Left lobe of liver (tissue), 2 donors: ENCODE results near the gene PRCD. TPM values are rescaled to one million over a fixed set of nuclear protein-coding genes. Genes with fewer than 3 reads are reported as not detected.

Source experiments
- ATAC-seq: fragments of 200-7000 bp; cut with Tn5 transposase; one replicate; pipeline ENCODE4 v1.9.1; 2020; ENCODE audit warnings: mild to moderate bottlenecking, moderate library complexity
- DNase-seq: peaks from one replicate; pipeline ENCODE4 v3.0.0-alpha.2; 2020; ENCODE audit warnings: low spot score
- total RNA-seq: library from RNA; stranded (reverse); gene quantifications from one replicate; pipeline ENCODE4 v1.2.1, GENCODE V29; 2021
- donor health status: DM: no; HTN: no; CAD: no; lungs with moderate emphysema.
- donor health status: DM: no; HTN: yes; CAD: no.

PRCD gene
- total RNA-seq, 1 donor from 2014 or later: 0.15 TPM

DNA sequence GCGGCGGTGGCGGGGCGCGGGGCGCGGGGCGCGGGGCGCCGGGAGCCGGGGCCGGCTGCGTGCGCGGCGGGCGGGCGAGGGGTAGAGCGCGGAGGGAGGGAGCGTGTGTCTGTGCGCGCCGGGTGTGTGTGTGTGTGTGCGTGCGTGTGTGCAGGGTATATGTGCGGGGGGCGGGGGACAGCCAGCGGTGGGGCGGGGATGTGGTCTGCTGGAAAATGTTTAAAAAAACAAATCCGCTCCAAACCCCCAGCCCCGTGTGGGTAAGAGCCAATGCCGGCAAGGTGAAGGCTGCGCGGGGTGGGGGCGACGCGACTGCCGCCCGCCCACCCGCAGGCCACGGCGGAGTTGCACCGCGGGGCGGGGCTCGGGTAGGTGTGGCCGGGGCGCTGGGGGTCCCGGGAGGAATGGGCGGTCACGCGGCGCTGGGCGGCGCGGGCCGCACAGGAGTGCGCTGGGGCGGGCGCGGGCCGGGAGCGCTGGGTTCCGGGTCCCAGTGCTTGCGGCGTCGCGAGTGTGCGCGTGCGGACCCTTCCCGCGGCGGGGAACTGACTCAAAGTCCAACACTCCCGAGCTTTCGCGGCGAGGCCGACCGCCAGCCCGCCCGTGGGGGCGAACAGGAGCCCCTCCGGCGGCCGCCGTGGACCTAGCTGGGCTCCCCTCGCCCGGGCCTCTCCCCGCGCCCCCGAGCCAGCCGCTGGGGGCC, 2.1 kb upstream of the PRCD start, which contains the start of gene CYGB:
TSS of gene CYGB (minus strand) at position 132 of the 703 bp plus-strand sequence. CDS start 167 bp downstream, outside the sequence.
- ATAC-seq (no peak), DNase-seq (no peak)

DNA sequence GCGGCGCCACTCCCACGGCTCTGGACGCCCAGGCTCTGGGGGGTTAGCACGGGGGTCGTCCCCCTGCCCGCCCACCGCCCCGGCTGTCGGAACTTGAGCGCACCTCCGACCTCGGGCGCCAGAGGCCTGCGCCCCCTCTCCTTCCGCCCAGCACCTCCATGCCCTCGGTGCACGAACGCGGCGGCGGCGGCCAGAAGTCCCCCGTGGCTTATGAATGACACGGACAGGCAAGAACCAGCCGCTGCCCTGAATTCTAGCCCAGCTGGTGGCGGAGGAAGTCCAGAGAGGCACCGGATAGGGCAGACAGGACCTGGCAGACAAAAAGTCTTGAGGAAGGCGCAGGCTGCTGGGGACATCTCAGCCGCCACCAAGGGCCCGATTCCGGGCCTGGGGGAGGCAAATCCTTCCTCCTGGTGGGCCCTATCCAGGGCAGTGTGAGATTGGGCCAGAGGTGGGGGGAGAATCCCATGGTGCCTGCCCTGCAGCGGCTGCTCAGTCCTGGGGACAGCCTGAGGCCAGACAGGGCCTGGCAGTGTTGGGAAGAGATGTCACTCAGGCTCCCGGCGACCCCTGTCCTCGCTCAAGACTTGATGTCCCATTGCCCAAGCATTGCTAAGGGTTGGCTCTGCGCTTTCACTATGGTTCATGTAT, 1.4 kb upstream of the PRCD start:
- DNase-seq (no peak), ATAC-seq (no peak)

- DNase-seq (no peak), ATAC-seq (no peak)
Observed at GRCh38 chr17:76538941-76539570, 788 bp upstream of the PRCD start.

GRCh38 chr17:76540381-76541300, 797 bp downstream of the PRCD start:
- DNase-seq: peak; percentile 84
- peak; percentile 90 for ATAC-seq

DNA sequence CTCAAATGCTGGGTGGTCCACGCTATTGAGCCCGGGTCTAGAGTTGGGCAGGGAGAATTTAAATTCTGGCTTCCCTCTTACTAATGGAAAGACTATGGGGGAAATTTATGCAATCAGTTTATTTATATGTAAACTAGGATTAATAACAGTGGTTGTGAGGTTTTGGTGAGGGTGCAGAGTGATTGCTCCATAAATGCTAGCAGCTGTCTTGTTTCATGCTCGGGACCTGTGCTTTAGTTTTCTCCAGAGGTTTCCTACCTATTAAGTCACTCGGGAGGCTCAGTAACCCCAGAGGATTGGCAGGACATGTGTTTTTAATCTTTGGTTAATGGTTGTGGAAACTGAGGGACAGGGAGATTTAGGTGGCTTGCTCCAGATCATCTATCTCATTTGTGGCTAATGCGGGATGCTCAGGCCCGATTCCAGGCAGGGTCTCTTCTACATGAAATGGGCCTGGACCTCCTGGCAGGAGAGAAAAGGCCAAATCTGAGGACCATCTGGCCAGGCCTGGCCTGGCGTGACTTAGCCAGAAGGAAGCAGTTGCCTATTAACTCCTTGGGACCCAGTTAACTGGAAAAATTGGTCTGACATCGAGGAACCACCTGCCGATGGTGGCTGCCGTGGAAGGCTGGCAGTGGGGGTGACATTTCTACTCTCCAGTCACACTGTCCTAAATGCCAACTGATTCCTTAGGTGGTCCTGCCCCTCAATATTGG, 2.1 kb downstream of the PRCD start:
- no peak for DNase-seq
- ATAC-seq: no peak

DNA sequence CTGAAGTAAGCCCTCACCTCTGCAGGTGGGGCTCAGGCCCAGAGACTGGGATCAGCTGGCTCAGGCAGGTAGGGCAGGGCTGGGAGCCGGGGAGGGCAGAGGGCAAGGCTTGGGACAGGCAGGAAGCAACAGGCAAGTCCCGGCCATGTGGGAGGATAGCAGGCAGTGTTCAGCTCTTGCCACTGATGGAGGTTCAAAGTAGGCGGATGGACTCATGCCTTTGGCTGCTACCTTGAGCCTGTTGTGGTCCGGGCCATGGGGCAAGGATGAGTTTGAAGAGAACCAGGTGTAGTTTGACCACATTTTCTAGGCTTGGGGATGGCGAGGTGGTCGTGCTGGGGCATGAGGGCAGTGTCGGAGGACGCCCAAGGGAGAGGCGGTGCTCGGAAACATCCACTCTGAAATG, 2.7 kb downstream of the PRCD start:
- ATAC-seq (no peak), DNase-seq (no peak)

GRCh38 chr17:76542984-76543383, 3.1 kb downstream of the PRCD start:
- no peak for ATAC-seq
- DNase-seq: no peak

DNA sequence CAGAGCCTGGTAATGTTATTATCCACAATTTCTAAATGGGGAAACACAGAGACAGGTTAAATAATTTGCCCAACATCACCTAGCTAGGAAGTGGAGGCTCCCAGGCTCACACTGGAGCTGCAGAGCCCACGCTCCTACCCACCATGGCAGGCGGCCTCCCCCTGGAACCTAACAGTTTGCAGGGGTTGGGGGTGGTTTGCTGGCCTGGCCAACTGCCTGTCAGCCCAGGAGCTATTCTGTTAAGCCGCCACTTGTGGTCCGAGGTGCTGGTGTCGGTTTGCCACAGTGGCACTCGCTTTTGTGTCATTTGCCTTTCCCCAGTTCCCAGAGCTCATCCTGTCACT, 3.6 kb downstream of the PRCD start:
- DNase-seq (no peak), ATAC-seq (no peak)

GRCh38 chr17:76543826-76544545, 4.1 kb downstream of the PRCD start:
- DNase-seq (no peak), ATAC-seq (no peak)

GRCh38 chr17:76544546-76545365, 4.9 kb downstream of the PRCD start:
- ATAC-seq (peak; percentile 29), DNase-seq (no peak)

- DNase-seq: no peak
- no peak for ATAC-seq
Observed at GRCh38 chr17:76545918-76546555, 6.2 kb downstream of the PRCD start.

- DNase-seq (no peak), ATAC-seq (no peak)
Observed at GRCh38 chr17:76546556-76547182, 6.8 kb downstream of the PRCD start.

DNA sequence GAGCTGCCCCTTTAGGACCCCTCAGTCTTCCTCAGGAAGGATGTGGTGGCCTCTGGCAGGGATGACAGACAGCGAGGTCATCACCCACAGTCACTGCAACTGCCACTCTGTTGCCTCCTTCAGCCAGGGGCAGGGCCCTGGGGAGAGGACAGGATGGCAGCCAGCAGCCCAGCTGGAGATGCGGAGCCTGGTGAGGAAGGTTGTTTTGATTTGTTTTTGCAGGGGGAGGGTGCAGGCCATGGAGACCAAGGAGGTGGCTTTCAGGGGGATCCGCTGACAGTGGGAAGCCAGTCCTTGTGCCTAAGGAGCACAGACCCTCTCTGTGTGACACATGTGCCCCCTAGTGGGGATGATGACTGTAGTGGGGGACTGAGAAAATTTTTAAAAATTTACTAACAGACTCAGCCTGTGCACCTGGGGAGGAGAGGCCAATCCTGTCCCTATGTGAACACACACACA, 7.4 kb downstream of the PRCD start:
- ATAC-seq: peak; percentile 52
- peak; percentile 62 for DNase-seq

DNA sequence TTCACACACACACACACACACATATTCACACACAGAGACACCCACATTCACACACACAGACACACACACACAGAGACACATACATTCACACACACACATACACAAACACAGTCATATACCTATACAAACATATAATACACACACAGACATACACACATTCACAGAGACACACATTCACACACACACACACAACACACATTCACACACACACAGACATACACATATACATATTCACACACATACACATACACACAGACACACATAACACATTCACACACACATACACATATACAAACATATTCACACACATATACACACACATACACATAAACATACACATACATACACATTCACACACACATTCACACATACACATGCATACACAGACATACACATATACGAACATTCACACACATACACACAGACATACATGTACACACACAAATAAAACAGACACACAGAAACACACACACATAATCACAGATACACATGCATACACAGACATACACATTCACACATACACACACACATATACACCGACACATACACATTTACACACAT, 7.9 kb downstream of the PRCD start:
- ATAC-seq (no peak), DNase-seq (no peak)

GRCh38 chr17:76548378-76549214, 8.8 kb downstream of the PRCD start:
- ATAC-seq: peak; percentile 61
- no peak for DNase-seq

- ATAC-seq (no peak), DNase-seq (no peak)
Observed at GRCh38 chr17:76549215-76549518, 9.3 kb downstream of the PRCD start.

DNA sequence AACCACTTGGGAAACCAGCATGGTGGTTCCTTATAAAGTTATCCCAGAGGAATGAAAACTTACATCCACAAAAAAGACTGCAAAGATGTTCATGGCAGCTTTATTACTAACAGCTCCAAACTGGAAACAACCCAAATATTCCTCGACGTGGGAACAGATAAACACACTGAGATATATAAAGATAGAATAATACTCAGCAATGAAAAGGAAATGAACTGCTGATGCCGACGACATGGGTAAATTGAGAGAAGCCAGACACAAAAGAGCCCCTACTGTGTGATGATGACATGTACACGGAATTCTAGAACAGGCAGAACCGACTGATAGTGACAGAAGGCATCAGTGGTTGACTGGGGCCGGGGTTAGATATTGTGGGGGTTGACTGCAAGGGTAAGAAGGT, 9.7 kb downstream of the PRCD start:
- ATAC-seq: no peak

More for the DNA sequence above, 9.7 kb downstream of the PRCD start:
- no peak for DNase-seq
